K562 (cell line): Measurements from ENCODE around the gene TMEM14C. TPM values are rescaled to one million over a fixed set of nuclear protein-coding genes. Genes with fewer than 3 reads are reported as not detected.
A peak's percentile ranks its signal among the peaks of the same experiment; 100 is the strongest.

ENCODE experiments used
- CCAR2 ChIP-seq: fragments of 200-400 bp; formaldehyde crosslinking; IDR thresholded peaks from 2 replicates; pipeline ENCODE4 v1.6.1; 2017; ENCODE audit warnings: mild to moderate bottlenecking, low read depth, low read length
- E2F6 ChIP-seq, 2 experiments: IDR thresholded peaks; 2 replicates each; pipeline ENCODE4 v1.6.1; 2011; ENCODE audit warnings: borderline replicate concordance in 1 of 2, control low read depth in 1 of 2, low read depth in 1 of 2, low read length in 1 of 2, mild to moderate bottlenecking in 1 of 2, mixed read lengths in 1 of 2, moderate library complexity in 1 of 2; ENCODE audit not compliant: insufficient read depth in 1 of 2, insufficient read length in 1 of 2, poor library complexity in 1 of 2, severe bottlenecking in 1 of 2; ENCODE audit errors: extremely low read depth in 1 of 2
- GTF3C2 ChIP-seq: IDR thresholded peaks from 3 replicates; pipeline ENCODE4 v1.6.1; 2011; ENCODE audit warnings: borderline replicate concordance, mild to moderate bottlenecking, moderate library complexity; ENCODE audit not compliant: insufficient read length; ENCODE audit errors: extremely low read depth
- HMBOX1 ChIP-seq: sonication (generic); IDR thresholded peaks from 2 replicates; pipeline ENCODE4 v1.6.1; 2016
- MCM2 ChIP-seq: fragments of 450-650 bp; IDR thresholded peaks from 2 replicates; pipeline ENCODE4 v1.6.1; 2017; ENCODE audit warnings: low read depth, mild to moderate bottlenecking
- NFYB ChIP-seq: IDR thresholded peaks from 2 replicates; pipeline ENCODE4 v1.6.1; 2011; ENCODE audit warnings: mild to moderate bottlenecking, moderate library complexity; ENCODE audit not compliant: insufficient read length; ENCODE audit errors: extremely low read depth
- NUFIP1 ChIP-seq: fragments of 450-650 bp; IDR thresholded peaks from 2 replicates; pipeline ENCODE4 v1.6.1; 2018; ENCODE audit not compliant: partially characterized antibody
- RAD21 ChIP-seq, 2 experiments: fragments of 250-450 bp in 1 of 2; fragments of 450-650 bp in 1 of 2; sonication (Bioruptor Pico) in 1 of 2; formaldehyde crosslinking in 1 of 2; IDR thresholded peaks in 1 of 2; conservative IDR thresholded peaks in 1 of 2; 2 replicates each; pipeline versions ENCODE4 v1.4.0 to v1.8.0; 2020 to 2022; ENCODE audit warnings: mild to moderate bottlenecking in 2 of 2, moderate library complexity in 1 of 2
- YY1 ChIP-seq, 3 experiments: IDR thresholded peaks; 2 replicates each; pipeline ENCODE4 v1.6.1; 2011; ENCODE audit warnings: low read length in 2 of 3, mild to moderate bottlenecking in 2 of 3, moderate library complexity in 2 of 3, borderline replicate concordance in 1 of 3, control low read depth in 1 of 3, low read depth in 1 of 3; ENCODE audit not compliant: insufficient read depth in 3 of 3, insufficient replicate concordance in 2 of 3, control insufficient read depth in 1 of 3, insufficient read length in 1 of 3; ENCODE audit errors: extremely low read depth in 1 of 3
- ZBED1 ChIP-seq: IDR thresholded peaks from 2 replicates; pipeline ENCODE4 v1.6.1; 2014
- ZFP91 ChIP-seq: sonication (generic); formaldehyde crosslinking; IDR thresholded peaks from 2 replicates; pipeline ENCODE4 v1.8.0; 2022; ENCODE audit warnings: mild to moderate bottlenecking, missing genetic modification reagents
- ZMIZ1 ChIP-seq, 2 experiments: fragments of 150-350 bp in 1 of 2; IDR thresholded peaks; 2 replicates each; pipeline ENCODE4 v1.6.1; 2012 to 2016; ENCODE audit warnings: low read depth in 2 of 2, low read length in 2 of 2, mild to moderate bottlenecking in 1 of 2, moderate library complexity in 1 of 2
- ZNF695 ChIP-seq: fragments of 450-650 bp; formaldehyde crosslinking; IDR thresholded peaks from 2 replicates; pipeline ENCODE4 v1.4.0; 2020; ENCODE audit warnings: mild to moderate bottlenecking, moderate library complexity
- ZNF77 ChIP-seq: fragments of 250-450 bp; sonication (Bioruptor Pico); IDR thresholded peaks from 2 replicates; pipeline ENCODE4 v1.5.0; 2020
- polyA plus RNA-seq, 8 experiments: library from polyadenylated mRNA; depleted of rRNA in 4 of 8; stranded (reverse) in 5 of 8; unstranded in 3 of 8; fragments of >200 nt; fragmentation: Nextera tagmentation in 2 of 8; fragmentation: Illumina TruSeq in 1 of 8; extraction: Ambion mirVana in 2 of 8; extraction: Trizol in 1 of 8; gene quantifications; 2 replicates each; pipeline versions ENCODE4 v1.2.1 to v1.2.3, GENCODE V29; 2011 to 2014; ENCODE audit warnings: inconsistent platforms in 1 of 8, missing spikeins in 1 of 8
- total RNA-seq, 7 experiments: library from RNA; depleted of rRNA in 6 of 7; stranded (reverse); fragments of >200 nt in 6 of 7; fragmentation: Illumina TruSeq in 2 of 7; extraction: Trizol in 2 of 7; gene quantifications; 2 replicates each; pipeline versions ENCODE4 v1.2.1 to v1.2.3, GENCODE V29; 2011 to 2021; ENCODE audit warnings: low replicate concordance in 1 of 7

Gene TMEM14C
- total and polyA plus RNA-seq, 9 of the 15 experiments (the other 6 are each of a cell fraction or from before 2014, with no cell fraction given): 151 to 496 (median 263) TPM

GRCh38 chr6:10722820-10723566, at the start of gene TMEM14C (continued):
- peak in 1 of 2 experiments; percentile 14; a peak in 1 of 4 replicates for TF ChIP-seq RAD21 (CRISPR knock-in tag; conservative IDR thresholded peaks at IDR 0.05 in 1 of 2, IDR thresholded peaks at IDR 0.05 in 1 of 2)
- no peak for TF ChIP-seq GTF3C2
- TF ChIP-seq ZBED1: peak; percentile 80; the same call in 1 of the 2 replicates
- peak; percentile 68 to 82 for TF ChIP-seq E2F6 (IDR thresholded peaks at IDR 0.05; ENCODE audit: borderline replicate concordance in 1 of 2, extremely low read depth in 1 of 2, insufficient read depth in 1 of 2, insufficient read length in 1 of 2, low read depth in 1 of 2, low read length in 1 of 2, poor library complexity in 1 of 2, severe bottlenecking in 1 of 2)
- TF ChIP-seq ZNF77 (CRISPR knock-in tag): no peak
- TF ChIP-seq NFYB: no peak
- TF ChIP-seq ZFP91 (CRISPR knock-in tag): no peak
- no peak for TF ChIP-seq CCAR2
- TF ChIP-seq MCM2: no peak
- peak in 1 of 2 experiments; percentile 59; a peak in 1 of 4 replicates for TF ChIP-seq ZMIZ1 (IDR thresholded peaks at IDR 0.05; ENCODE audit: low read depth in 2 of 2, low read length in 2 of 2)
- TF ChIP-seq HMBOX1: no peak
- TF ChIP-seq ZNF695 (CRISPR knock-in tag): no peak
- peak in 2 of 3 experiments; percentile 56 to 67 for TF ChIP-seq YY1 (IDR thresholded peaks at IDR 0.05; ENCODE audit: borderline replicate concordance in 1 of 3, control insufficient read depth in 1 of 3, extremely low read depth in 1 of 3, insufficient read depth in 3 of 3, insufficient read length in 1 of 3, insufficient replicate concordance in 2 of 3, low read depth in 1 of 3, low read length in 2 of 3)
- no peak for TF ChIP-seq NUFIP1
